Sciatic nerve (tissue), 2 donors: ENCODE data around the gene OSBPL7. TPM values are rescaled to one million over a fixed set of nuclear protein-coding genes. Genes with fewer than 3 reads are reported as not detected.
A peak's percentile ranks its signal among the peaks of the same experiment; 100 is the strongest.

ENCODE experiments used
- ATAC-seq: fragments of 200-7000 bp; cut with Tn5 transposase; one replicate; pipeline ENCODE4 v1.9.1; 2020; ENCODE audit warnings: mild to moderate bottlenecking, moderate library complexity
- DNase-seq: peaks from one replicate; pipeline ENCODE4 v3.0.0-alpha.2; 2020; ENCODE audit warnings: low spot score
- intact Hi-C: fragments of 100-400 bp; cut with DNase I; formaldehyde crosslinking; loops from one replicate; pipeline ENCODE4 v1.14.2; 2022
- total RNA-seq: library from RNA; stranded (reverse); fragmentation: NEBNext Ultra II Directional; extraction: Animal tissue kit (Norgen Biotek cat#: 25700); gene quantifications from one replicate; pipeline ENCODE4 v1.2.1, GENCODE V29; 2021
- donor health status: DM: no; HTN: no; CAD: no.
- donor health status: DM: no; HTN: no; CAD: no.

Gene OSBPL7
- total RNA-seq, 1 donor from 2014 or later, result 13.5 TPM

DNA sequence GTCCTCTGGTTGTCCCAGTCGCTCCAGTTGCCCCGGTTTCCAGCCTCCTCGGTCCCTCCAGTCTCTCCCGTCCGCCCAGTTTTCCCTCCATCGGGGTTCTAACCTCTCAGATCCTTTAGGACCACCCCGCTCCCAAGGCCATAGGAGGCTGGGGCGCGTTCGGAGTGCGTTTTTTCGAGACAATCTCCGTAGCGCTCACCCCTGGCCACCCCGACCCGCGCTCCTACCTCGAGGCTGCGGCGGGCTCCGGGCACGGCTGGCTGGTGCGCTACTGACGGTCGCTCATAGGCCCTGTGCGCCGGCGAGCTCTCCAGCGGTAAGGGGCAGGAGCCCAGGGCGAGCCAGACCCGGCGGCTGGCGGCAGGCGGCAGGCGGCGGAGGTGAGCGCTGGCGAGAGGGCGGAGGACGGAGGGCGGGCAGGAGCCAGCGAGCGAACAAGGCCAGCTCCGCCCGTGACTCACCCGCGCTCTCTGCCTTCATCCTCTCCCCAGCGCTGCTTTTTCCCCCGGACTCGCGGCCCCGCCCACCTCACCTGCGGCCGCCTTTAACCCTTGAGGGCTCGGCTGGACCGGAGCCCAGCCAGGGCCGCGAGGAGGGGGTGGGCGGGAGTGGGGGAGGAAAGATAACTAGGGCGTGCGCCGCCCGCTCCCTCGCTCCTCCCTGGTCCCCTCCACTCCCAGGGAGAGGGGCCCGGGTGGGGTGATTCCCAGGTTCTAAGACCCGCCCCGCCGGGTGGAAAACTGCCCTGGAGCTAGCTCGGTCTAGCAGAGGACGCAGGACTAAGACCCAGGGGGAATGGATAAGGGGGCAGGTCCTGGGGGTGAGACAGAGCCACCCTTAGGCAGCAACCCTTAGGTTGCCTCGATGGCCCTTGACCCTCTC, 29.3 kb upstream of the OSBPL7 start, which contains the start of gene SP6:
TSS of gene SP6 (minus strand) at position 472 of the 882 bp plus-strand sequence. CDS start 2,734 bp downstream, outside the sequence.
- DNase-seq (no peak), ATAC-seq (peak; percentile 67)
- intact Hi-C loops, result loop anchor here (5.0 kb wide), 1 partner anchor 881 kb away; no protein-coding TSS in a partner anchor

DNA sequence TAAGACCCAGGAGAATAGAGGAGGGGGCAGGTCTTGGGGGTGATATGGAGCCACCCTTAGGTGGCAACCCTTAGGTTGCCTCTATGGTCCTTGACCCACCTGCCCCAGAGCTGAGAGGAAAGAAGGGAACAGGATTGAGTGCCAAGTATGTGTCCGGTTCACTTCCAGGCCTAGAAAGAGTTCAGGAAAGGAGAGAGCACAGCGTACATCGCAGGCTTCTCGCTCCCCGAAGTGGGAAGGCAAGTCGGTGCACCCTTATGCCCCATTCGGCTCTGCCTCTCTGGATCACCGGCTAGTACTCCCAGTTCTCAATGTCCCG, 28.7 kb upstream of the OSBPL7 start:
- peak; percentile 6 for ATAC-seq
- DNase-seq, result no peak
- intact Hi-C loops, result loop anchor here (5.0 kb wide), 1 partner anchor 882 kb away; no protein-coding TSS in a partner anchor

DNA sequence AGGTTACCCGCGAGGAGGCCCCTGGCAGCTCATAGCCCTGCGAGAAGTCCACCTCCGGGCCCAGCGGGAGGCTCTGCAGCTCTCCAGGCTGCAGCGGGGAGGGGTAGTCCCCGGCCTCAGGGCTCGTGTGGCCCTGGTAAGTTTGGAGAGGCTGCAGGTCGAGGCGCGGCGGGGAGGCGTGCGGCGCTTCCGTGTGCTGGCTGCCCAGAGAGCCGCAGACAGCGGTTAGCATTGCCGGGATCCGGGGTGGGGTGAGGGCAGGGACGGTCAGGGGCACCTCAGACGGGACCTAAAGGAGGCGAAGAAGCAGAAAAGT, 26.6 kb upstream of the OSBPL7 start:
- no peak for DNase-seq
- no peak for ATAC-seq
- intact Hi-C loops, result loop anchor here (5.0 to 10.0 kb wide), 3 partner anchors 39 to 167 kb away; partner anchors contain the start of gene PRR15L

DNA sequence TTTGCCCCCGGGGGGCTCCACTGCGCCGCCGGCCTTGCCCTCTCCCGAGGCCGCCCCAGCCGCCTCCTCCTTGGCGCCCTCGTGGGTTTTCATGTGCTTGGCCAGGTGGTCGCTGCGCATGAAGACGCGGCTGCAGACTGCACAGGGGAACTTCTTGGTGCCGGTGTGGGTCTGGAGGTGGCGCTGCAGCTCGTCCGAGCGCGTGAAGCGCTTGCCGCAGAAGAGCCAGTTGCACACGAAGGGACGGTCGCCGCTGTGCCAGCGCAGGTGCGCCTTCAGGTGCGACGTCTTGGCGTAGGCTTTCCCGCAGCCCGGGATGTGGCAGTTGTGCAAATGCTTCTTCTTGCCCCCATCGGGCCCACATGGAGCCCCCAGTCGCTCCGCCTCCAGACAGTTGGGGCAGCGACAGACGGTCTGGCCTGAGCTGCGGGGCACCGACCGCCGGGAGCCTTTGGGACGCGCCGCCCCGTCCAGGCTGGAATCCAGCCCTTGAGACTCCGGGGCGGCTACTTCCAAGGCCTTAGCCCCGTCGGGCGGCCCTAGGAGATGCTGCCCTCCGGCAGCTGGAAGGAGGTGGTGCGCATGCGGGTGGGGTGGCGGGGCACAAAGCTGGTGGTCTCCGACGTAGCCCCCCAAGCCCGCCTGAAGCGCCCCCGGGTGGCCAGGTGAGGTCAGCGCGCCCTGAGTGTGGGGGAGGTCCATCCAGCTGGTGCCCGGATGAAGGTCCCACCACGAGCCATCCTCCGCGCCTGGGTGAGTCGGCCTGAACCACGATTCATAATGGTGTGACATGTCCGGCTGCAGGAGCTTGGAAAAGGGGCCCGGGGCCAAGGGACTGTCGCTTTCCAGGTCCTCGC, 26.0 kb upstream of the OSBPL7 start:
- intact Hi-C loops, result loop anchor here (5.0 to 10.0 kb wide), 3 partner anchors 40 to 167 kb away; partner anchors contain the start of gene PRR15L
- ATAC-seq (no peak), DNase-seq (no peak)

DNA sequence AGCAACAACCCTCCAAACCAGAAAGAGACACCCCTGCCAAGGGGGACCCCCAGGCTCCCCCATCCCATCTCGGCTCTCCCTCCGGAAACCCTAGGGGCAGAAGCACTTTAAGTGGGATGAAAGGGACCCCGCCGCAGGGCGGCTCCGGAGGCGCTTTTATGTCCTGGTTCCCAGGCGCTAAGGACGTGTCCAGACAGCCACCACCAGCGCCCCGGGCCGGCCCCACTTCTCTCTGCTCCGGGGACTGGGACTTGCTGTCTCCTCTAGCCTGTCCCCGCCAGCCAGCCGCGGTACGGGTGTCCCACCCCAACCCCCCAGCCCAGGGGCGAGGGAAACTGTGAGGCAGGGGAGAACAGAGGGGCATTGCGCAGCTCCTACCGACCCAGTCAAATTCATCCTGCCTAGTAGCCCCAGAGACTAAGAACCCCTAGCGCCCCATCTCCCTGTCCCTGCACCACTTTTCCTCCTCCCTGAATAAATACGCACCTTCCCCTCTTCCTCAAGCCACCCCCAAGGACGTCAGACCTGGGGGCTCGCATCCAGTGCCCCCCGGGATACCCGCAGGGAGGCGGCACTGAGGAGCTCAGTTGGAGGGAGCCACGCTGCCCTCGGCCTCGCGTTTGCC, 25.2 kb upstream of the OSBPL7 start:
- DNase-seq (no peak), ATAC-seq (no peak)
- intact Hi-C loops, result loop anchor here (5.0 to 10.0 kb wide), 3 partner anchors 40 to 168 kb away; partner anchors contain the start of gene PRR15L

DNA sequence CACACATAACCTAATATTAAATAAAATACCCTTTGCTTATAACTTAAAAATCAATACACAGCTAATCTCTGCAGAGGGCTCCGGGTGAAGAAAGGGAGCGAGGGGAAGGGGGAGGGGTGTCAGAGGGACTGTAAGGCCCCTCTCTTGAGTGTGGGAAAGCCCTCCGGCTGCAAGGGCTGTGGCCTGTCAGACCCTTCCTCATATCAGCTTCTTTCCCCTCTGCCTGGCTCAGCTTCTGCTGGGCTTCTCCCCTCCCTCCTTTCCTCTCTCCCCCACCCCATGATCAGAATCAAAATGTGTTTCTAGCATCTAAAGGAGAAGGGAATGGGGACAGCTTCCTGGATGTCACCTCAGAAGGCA, 24.1 kb upstream of the OSBPL7 start:
- intact Hi-C loops, result loop anchor here (5.0 to 10.0 kb wide), 3 partner anchors 42 to 169 kb away; partner anchors contain the start of gene PRR15L
- no peak for DNase-seq
- ATAC-seq, result no peak

DNA sequence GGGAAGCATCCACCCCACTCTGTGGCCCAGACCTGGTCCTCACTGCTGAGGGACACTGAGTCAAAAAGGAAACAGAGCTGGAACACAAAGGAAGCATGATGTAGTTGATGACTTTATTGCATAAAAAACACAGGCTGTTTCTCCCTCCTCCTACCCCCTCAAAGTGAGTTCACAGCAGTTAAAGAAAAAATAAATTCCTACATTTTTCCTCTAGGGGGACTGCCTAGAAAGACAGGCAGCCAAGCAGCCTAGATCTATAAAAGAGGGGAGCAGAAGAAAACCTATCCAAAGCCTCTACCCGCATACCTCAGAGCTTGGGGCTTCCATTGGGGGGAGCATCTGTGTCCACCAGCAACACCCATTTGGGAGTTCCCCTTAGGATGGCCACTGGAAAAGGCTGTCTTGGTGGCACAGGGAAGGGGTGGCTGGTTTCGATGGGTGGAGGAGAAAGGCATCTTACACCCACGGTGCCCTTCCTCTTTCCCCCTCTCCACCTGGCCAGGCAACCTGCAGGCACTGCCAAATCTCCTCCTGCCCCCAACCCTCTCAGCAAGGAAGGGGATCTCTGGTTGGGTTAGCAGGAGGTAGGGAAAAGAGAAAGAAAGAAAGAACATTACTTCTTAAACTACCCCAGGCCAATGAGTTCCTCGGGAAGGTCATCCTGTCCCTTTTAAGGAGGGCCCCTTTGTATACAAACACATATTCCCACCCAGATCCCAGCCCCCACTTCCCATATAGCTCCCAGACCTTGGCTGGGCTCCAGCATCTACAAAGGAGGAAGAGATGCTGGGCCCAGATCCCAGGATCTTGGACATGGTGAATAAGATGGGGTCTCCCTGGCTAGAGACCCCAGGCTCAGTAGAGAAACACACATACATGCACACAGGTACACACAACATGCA, 23.5 kb upstream of the OSBPL7 start:
- intact Hi-C loops, result loop anchor here (5.0 to 10.0 kb wide), 3 partner anchors 42 to 170 kb away; partner anchors contain the start of gene PRR15L
- ATAC-seq (no peak), DNase-seq (no peak)

DNA sequence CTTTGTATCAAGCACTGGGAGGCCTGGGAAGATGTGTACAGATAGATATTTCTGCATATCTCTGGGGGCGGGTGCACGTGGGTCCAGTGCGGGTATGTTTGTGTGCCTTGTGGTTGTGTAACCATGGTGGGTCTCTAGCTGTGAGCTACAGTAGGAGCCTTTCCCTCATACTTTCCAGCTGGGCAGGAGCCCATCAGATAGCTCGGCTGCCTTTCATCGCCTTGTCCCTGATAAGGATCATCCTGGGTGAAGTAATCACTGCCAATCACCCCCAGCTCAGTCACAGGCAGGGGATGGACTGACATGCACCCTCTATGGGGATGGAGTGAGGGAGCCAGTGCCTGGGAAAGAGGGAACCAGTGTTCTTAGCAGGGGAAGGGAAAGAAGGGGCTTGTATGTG, 22.6 kb upstream of the OSBPL7 start:
- intact Hi-C loops, result loop anchor here (10.0 kb wide), 2 partner anchors 111 to 171 kb away; partner anchors contain the start of gene PRR15L
- DNase-seq, result no peak

DNA sequence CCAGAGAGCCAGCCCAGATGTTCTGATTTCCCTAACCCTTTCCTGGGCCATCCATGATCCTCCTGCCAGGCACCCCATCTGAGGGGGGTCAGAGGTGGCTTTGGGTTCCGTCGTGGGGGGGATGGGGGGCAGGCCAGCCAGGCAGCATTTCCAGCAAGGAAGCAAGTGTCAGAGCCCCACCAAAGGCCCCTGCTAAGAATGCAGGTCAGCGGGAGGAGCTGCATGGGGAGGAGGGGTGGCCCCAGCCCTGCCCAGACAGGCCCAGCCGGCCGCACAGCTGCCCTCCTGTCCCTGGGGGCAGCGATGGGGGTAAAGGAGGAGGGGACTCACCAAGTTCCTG, 21.8 kb upstream of the OSBPL7 start:
- intact Hi-C loops, result loop anchor here (10.0 kb wide), 2 partner anchors 111 to 171 kb away; partner anchors contain the start of gene PRR15L
- ATAC-seq (no peak), DNase-seq (no peak)

More for the DNA sequence above, 22.6 kb upstream of the OSBPL7 start:
- no peak for ATAC-seq

DNA sequence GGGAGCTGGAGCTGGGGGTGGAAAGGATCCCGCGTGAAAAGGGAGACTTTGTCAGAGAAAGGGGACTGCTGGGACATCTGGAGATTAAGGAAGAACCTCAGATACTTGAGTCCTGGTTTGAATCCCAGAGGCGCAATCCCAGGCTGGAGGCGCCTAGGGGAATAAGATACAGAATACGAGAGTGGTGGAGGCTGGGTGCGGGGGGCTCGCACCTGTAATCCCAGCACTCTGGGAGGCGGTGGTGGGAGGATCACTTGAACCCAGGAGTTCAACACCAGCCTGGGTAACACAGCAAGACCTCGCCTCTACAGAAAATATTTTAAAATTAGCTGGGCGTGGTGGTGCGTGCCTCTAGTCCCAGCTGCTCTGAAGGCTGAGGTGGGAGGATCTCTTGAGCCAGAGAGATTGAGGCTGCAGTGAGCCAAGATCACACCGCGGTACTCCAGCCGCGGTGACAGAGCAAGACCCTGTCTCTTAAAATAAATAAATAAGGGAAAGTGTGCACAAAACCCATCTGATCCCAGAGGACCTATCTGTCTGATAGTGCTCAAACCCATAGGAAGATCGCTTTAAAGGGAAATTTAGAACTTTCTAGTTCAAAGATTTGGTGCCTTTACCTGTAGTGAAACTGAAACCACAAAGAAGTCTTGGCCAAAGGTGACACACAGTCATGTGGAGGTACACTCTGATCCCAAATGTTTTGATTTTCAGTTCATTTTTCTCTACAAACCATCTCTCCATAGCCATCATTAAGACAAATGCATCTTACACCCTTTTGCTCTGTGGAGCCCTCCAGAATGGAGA, 20.1 kb upstream of the OSBPL7 start:
- intact Hi-C loops, result loop anchor here (10.0 kb wide), 2 partner anchors 113 to 173 kb away; partner anchors contain the start of gene PRR15L
- DNase-seq (no peak), ATAC-seq (no peak)

DNA sequence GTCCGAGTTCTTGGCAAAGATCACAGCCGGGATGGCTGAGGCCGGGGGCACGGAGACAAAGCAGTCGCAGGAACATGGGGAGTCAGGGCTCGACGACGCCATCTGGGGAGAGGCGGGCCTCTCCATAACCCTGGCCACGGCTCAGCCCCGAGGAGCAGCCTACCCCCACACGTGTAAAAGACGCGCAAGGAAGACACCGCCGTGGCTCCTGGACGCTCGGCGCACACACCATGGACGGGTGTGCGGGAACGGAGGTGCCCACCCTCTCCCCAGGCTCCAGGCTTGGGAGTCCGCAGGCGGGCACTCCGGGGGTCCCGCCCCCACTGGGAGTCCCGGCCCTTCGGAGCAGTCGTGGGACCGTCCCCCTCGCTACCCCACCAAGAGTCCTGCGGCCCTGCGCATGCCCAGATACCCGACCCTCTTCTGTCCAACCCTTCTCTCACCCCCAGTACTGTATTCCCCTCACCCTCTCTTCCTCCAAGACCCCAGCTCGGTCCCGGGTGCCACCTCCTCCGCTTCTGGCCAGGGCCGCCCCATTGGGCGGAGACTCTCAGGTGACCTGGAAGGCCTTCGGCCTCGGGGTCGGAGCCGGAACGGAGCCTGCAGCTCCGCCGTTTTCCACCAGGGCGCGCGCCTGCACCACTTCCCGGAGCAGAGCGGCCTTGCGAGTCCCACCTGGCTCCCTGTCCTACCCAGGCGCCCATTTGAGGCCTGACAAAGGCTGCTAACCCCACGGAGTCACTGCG, 19.3 kb upstream of the OSBPL7 start, which contains the start of gene SCRN2:
TSS of gene SCRN2 (minus strand) at position 532 of the 746 bp plus-strand sequence. CDS start at position 102, 430 bp downstream.
- intact Hi-C loops, result loop anchor here (10.0 kb wide), 2 partner anchors 114 to 174 kb away; partner anchors contain the start of gene PRR15L
- peak; percentile 93 for ATAC-seq
- DNase-seq, result peak; percentile 94

DNA sequence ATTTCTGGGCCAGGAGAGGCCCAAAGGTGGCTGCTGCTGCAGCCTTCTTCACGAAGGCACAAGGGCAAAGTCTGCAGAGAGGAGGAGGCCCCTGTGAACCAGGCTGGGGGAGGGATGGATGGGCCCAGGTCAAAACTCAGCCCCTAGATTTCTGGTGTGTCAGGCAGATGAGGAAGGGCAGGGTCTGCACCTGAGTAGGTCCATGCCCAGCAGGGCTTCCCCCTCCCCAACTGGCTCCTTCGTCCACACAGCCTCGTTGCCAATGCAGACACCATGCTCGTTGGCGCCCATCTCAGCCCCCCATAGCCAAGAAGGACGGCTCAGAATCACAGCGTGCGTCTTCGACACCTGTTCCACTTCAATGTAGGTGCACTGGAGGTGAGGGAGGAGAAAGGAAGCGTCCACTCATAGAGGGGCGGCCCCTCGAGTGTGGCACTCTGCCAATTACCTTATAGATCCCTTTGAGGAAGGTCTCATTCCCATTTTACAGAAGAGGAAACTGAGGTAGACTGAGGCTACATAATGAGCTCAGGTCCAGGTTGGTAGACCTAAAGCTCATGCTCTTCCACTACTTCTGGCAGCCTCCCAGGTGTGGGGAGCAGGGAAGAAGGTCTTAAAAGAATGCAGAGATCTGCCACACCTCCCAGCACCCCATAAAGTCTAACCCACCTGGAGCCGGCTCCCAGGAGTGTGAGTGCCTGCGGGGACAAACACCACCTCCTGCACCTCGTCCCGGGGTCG, 18.6 kb upstream of the OSBPL7 start:
- DNase-seq, result no peak
- intact Hi-C loops, result loop anchor here (10.0 kb wide), 2 partner anchors 115 to 175 kb away; partner anchors contain the start of gene PRR15L
- ATAC-seq, result no peak

DNA sequence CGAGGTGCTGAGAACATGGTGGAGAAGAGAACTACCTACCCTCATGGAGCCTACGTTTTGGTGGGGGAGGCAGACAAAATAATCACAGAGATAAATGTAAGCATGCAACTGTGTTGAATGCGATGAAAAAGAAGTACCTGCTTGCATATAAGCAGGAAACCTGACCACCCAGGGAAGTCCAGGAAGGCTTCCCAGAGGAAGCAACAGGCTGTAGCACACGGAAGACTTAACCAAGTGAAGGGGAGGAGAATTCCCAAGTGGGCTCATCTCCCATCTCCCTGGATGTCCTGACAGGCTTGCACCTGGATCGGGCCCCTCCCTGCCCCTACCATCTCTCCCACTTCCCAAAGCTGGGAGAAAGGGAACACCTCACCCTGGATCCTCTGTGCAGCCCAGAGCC, 17.5 kb upstream of the OSBPL7 start:
- intact Hi-C loops, result no loop called here
- ATAC-seq (no peak), DNase-seq (no peak)

DNA sequence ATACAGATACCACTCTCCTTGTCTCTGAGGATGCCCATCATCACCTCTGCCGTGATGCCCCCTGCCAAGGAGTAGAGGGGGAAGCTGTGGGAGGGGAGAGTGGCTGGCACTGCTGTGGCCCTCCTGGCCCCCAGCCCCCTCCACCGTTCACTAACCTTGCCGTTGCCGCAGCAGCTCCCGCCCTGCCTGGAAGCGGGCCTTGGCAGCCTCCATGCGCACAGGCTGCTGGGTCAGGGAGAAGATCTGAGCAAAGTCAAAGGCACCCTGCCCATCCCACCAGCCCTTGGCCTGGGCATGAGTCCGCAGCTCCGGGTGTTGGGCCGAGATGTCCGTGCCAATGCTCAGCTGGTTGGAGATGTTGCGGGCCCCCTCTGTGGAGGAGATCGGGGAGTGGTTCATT, 17.0 kb upstream of the OSBPL7 start:
- DNase-seq, result no peak
- intact Hi-C loops, result no loop called here
- ATAC-seq, result no peak

DNA sequence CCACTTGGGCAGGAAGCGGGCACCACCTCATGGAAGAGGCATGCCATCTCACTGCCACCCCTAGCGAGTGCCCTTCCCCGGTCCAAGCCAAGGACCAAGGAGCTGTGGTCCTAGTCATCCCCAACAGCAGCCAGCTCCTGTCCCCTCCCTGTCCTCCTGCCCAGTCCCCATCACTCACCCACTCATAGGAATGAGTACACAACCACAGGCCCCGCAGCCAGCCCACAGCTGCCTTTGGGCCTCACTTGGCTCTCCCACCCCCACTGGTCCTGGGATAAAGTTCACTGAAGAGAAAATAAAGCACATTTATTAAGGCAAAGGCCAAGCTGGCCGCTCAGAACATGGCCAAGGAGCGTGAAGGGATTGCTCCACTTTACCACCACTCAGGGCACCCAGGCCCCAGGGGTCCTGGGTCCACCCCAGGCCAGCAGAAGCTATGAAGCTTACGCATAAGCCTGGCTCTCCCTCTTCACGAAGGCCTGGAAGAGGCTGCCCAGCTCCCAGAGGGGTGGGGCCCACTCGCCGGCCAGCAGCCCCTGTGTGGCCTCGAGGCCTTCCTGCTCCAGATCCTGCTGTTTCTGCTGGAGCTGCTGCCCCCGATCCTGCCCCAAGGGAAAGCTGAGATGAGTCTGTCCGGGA, 15.9 kb upstream of the OSBPL7 start:
- ATAC-seq (peak; percentile 12), DNase-seq (no peak)
- intact Hi-C loops, result no loop called here
